Muscle of arm (tissue), 14 donors: ENCODE measurements around the gene MRRF. TPM values are rescaled to one million over a fixed set of nuclear protein-coding genes. Genes with fewer than 3 reads are reported as not detected.

Experiments used
- DNase-seq: peaks from one replicate; pipeline ENCODE4 v3.0.0-alpha.2; 2013
- long read RNA-seq, 11 donors: transcript quantifications; one replicate each; lab custom pipeline, GENCODE V29; 2026
- polyA plus RNA-seq, 12 donors: library from polyadenylated mRNA; unstranded; fragments of 120-200 nt; gene quantifications; one replicate each; pipeline ENCODE4 v1.2.1, GENCODE V29; 2013; ENCODE audit not compliant: insufficient read length in 12 of 12

The MRRF gene, protein sequence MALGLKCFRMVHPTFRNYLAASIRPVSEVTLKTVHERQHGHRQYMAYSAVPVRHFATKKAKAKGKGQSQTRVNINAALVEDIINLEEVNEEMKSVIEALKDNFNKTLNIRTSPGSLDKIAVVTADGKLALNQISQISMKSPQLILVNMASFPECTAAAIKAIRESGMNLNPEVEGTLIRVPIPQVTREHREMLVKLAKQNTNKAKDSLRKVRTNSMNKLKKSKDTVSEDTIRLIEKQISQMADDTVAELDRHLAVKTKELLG
- 10 to 100 TPM in 11 of 12 donors, not detected in 1; 22.2 to 40.0 (median 29.2) TPM for polyA plus RNA-seq
- long read RNA-seq, donor 1, full-length matches to known transcripts = 10 of 15 reads
- long read RNA-seq, donor 1, partial matches to known transcripts = 5 of 15 reads
- long read RNA-seq, donor 1, other reads (novel, unspliced or antisense) = 0 of 15 reads
- long read RNA-seq, donor 2, full-length matches to known transcripts = 9 of 48 reads
- long read RNA-seq, donor 2, partial matches to known transcripts = 39 of 48 reads
- long read RNA-seq, donor 2, other reads (novel, unspliced or antisense) = 0 of 48 reads
- long read RNA-seq, donor 3, full-length matches to known transcripts = 1 of 1 reads
- long read RNA-seq, donor 3, partial matches to known transcripts = 0 of 1 reads
- long read RNA-seq, donor 3, other reads (novel, unspliced or antisense) = 0 of 1 reads
- long read RNA-seq, donor 4 = 0 reads
- long read RNA-seq, donor 5 = 0 reads
- long read RNA-seq, donor 6, full-length matches to known transcripts = 1 of 1 reads
- long read RNA-seq, donor 6, partial matches to known transcripts = 0 of 1 reads
- long read RNA-seq, donor 6, other reads (novel, unspliced or antisense) = 0 of 1 reads
- long read RNA-seq, donor 7, full-length matches to known transcripts = 4 of 4 reads
- long read RNA-seq, donor 7, partial matches to known transcripts = 0 of 4 reads
- long read RNA-seq, donor 7, other reads (novel, unspliced or antisense) = 0 of 4 reads
- long read RNA-seq, donor 8, full-length matches to known transcripts = 6 of 6 reads
- long read RNA-seq, donor 8, partial matches to known transcripts = 0 of 6 reads
- long read RNA-seq, donor 8, other reads (novel, unspliced or antisense) = 0 of 6 reads
- long read RNA-seq, donor 9, full-length matches to known transcripts = 6 of 6 reads
- long read RNA-seq, donor 9, partial matches to known transcripts = 0 of 6 reads
- long read RNA-seq, donor 9, other reads (novel, unspliced or antisense) = 0 of 6 reads
- long read RNA-seq, donor 10, full-length matches to known transcripts = 6 of 6 reads
- long read RNA-seq, donor 10, partial matches to known transcripts = 0 of 6 reads
- long read RNA-seq, donor 10, other reads (novel, unspliced or antisense) = 0 of 6 reads
- long read RNA-seq, donor 11, full-length matches to known transcripts = 14 of 14 reads
- long read RNA-seq, donor 11, partial matches to known transcripts = 0 of 14 reads
- long read RNA-seq, donor 11, other reads (novel, unspliced or antisense) = 0 of 14 reads

DNA sequence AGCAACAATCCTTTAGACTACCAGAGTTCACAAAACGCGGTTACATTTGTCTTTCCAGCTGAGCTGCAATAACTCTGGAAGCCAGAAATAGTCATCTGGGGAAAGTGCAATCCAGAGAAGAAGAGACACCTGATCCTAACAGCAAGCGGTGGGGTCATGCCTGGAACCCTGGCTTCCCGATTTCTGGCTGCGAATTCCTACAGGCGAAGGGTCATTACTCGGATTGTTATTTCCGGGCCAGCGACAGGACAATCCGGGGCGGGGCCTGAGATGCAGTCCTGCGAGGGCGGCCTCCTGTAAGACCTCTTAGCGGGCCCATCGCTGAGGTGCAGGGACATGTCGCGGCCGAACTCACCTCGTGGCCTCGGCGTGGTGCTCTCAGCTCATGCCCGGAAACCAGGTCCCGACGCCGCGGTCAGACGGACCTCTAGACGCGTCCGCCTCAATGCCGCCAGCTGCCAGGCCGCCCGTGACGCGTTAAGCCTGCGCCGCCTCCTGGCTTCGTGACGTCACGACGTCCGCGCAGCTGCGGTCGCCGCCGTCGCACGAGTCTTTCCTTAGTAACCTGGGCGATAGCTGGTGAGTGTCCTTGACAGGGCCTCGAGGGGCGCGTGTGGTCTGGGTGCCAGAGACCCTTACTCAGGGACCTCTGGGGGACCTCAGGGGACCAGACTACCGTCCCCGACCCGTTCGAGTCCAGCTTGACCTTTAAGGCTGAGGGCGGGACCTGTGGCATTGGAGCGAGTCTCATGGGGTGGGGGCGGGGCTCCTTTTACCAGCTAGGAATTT is at the start of gene MRRF, which contains the start of gene RBM18:
MRRF (plus strand) TSS at position 523 of the 789 bp plus-strand sequence. CDS start 6,010 bp downstream, outside the sequence.
RBM18 (minus strand) TSS at position 481 of the 789 bp plus-strand sequence. CDS start 3,348 bp downstream, outside the sequence.
- DNase-seq = peak; percentile 96

DNA sequence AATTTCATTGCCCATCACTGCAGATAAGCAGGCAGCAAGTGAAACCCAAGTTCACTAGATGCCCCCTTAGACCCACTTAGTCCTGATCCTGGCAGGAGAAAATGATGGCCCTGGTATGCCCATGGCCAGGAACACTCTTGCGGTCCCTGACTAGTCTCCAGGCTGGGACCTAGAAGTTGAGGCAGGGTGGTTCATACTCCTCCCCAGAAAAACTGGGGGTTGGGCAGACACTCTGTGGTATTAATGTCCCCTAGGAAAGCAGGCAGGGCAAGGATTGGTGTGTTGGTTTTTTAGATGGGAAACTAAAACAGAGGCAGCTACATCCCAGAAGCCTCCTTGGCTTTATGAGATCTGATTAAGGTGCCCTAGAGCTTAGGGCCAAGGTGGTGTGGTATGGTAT is 49.0 kb upstream of the MRRF start:
- DNase-seq = no peak

DNA sequence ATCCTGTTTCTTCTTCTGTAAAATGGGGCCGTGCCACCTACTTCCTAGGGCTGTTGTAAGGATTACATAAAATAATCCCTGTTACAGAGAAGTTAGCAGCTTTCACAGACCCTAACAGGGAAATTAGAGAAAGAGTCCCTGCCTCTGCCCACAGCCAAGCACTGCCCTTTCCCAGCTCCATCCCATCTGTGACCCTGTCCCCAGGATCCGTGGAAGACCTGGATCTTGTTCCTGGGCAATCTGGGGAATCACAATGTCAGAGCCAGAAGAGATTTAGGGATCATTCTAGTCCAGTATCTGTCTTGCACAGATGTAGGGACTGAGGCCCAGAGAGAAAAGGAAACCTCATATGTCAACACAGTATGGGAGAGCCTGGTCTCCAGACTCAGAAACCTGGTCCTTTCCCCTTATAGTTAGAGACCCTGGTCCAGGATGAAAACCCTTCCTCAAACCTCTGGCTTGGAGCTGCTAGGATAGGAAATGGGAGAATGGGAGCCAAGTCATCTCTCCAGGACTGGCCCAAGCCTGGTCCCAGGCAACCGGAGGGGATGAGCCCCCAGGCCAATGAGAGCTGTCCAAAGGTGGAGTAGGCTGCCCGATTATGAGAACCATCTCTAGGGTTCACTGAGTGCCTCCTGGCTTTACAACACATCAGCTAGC is 48.4 kb upstream of the MRRF start:
- DNase-seq = no peak

DNA sequence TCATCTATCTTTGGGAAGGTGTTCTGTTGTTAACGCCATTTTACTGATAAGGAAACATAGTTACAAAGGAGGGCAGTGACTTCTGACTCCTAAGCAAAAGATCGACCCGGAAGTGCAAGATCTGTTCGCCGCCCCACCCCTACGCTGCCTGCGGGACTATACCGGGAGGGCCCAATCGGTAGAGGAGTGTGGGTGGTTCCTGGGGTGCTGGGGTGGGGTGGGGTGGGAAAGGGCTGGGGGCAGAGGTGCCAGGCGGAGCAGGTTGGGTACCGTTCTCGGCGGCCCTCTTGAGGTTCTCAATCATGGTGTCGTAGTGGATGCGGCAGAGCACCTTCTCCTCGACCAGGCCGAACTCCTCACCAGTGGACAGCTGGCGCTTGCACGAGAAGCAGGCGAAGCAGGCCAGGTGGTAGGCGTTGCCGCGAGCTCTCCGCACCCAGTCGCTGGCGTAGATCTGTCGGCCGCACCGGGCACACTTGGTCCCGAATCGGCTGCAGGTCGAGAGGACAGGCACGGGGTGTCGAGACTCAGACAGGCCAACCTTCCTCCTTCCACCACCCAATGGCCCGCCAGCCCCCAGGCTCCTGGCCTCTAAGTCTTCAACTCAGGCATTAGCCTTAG is 47.8 kb upstream of the MRRF start:
- no peak for DNase-seq

DNA sequence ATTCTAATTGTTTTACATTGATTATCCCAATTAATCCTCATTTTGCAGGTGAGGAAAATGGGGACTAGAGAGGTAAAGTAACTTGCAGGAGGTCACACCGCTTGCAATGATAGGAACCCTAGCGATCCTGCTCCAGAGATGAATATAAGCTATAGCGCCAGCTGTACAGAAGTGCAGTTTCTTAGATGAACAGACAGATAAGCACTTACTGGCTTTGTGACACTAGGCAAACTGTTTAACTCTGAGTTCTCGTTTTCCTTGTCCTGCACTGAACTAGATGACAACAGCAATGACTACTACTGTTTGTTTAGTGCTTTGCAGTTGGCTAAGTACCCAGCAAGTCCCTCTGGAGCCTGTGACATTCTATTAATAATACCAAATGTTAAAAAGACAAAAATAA is 47.0 kb upstream of the MRRF start:
- DNase-seq = no peak

DNA sequence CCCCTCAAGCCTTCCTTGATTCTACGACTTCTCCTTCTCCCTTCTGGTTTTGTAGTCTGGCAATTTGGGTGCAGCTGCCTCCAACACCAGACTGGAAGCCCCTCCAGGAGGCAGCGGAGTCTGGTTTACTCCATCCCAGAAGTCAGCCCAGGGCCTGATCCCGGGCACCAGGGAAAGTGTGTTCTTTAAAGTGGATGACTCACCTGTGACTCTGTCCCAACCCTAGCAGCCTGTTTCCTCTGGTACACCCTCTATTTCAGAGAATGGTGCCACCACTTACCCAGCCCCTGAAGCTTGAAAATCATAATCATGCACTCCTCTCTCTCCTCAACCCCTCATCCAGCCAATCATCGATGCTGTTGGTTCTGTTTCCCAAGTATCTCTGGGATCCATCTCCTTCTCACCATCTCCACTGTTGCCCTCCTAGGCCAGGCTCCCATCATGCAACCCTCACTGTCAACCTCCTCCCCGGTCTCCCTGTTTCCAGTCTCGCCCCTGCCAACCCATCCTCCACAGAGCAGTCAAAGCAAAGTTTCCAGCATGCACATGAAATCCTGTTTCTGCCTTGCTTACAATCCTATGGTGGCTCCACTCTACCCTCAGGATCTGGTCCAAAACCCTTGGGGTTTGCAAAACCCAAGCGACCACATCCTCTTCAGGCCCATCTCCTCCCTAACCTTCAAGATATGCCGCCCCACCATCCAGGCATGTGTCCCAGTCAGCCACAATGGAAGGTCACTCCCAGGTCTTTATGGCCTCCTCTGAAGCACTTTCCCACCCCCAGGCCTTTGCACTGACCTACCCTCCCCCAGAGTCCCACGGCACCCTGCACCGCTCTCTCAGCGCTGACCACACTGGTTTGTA is 46.4 kb upstream of the MRRF start:
- DNase-seq = no peak

DNA sequence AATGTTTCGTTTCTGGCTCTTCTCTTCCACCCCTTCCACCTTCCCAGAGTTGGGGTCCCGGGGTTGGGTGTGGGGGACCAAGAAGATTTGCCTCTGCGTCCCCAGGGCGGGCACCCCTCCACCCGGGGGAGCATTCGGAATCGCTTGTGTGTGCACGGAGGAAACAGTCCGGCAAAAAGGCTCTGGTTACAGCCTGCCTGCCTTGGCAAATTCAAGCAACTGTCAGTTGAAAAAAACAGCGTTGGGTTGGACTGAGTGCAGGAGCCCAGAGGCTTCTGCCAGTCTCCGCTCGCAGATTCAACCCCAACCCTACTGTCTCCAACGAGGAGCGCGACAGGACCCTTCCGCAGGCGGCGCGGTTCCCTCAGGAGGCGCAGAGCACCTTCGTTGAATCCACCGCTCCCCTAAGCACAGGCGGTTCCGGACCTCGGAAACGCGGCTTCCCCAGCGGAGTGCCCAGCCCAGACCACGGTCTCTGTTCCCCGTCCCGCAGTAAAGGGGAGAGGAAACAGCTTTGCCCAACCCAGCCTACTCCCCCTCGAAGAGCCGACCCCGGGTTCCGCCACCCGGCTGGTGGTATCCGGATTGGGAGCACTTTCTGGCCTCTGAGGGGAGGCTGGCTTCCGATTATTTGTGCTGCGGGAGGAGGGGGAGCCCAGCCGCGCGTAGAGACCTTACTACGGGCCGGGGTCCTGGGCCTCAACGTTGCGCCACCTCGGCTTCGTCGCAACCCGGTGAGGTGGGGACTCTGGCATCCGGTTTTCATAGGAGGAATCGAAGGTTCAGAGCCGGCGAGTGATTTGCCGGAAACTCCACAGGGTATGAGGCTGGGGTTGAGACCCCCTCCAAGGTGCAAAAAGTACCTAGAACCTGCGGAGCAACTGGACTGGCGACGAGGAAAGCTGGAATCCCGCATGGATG is 45.5 kb upstream of the MRRF start:
- no peak for DNase-seq

DNA sequence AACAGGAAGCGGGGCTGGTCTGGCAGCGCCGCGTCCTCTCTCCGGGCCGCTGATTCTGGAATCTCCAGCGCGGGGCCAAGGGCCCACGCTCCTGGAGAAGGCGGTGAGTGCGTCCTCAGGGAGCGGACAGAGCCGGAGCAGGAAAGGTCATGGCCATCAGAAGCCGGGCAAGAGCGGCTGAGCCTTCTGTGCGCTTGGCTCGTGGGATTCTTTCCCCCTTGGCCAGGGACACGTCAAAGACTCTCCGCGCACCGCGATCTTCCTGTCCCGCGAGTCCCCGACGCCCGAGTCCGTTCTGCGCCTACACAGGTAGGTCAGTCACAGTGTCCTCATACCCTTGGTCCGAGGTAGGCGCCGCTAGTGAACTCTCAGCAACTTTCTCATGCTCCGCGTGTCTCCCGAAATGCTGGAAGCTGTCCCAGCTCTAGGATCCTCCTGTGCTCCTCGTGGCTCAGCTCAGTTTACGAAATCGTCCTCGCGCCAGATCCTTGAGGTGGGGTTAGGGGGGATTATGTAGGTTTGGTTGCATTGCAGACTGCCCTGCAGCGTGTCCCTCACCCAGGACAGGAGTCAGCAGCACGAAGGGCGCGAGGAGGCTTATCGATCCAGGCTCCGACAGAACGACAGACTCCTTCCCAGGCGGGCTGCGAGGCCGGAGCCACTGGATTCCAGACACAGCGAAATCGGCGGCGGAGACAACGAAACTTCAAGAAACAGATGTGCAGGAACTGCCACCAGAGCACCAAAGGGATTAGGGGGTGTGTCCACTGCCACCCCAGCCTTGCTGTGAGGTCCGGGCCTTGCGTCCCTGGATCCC is 44.6 kb upstream of the MRRF start:
- DNase-seq = no peak

DNA sequence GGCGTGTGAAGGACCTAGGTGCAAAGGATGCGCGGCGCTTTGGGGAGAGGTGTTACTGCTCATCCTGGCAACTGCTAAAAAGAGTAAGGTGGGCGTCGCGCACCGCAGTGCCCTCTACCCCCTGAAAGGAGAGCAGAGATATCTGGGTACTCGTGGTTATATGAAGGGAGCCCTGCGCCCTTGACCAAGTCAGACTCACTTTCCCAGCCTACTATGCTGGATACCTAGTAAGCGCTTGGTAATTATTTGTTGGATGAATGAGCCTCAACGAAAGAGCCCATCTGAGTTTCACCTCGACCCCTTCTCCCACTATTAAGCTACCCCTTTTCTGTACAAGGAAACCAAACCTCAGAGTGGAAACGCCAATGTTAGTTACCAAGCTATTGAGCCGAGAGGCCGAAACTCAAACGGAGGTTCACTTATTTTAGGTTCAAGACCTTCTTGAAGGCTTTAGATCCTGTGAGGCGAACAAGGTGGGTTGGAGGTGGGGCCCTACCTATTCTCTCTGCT is 44.0 kb upstream of the MRRF start:
- DNase-seq = no peak

DNA sequence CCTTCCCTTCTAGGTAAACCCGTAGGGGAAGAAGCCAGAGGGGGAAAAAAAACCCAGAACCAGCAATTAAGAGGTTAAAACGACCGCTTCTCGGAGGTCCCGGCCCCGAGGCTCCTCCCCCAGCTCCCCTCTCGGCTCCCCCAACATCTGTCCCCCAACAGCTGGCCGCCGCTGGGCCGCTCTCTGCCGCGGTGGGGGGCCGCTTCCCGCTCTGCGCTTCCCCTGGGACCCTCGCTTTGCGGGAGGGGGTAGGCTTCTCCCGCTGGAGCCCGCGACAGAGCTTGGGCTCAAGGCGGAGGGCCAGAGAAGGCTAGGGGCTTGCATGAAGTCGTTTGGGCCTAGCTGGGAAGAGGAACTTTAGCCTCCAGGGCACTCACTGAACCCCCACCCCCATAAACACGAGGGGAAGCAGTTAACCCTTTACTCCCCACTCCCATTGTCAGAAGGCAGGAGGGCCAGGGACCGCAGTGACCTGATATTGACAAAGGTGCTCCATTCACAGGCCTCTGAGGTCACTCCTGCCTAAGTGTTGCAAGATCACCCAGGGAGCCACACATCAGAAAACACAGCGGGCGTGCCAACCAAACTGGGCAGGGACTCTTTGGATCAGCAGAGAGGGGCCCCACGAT is 43.4 kb upstream of the MRRF start:
- DNase-seq = no peak

DNA sequence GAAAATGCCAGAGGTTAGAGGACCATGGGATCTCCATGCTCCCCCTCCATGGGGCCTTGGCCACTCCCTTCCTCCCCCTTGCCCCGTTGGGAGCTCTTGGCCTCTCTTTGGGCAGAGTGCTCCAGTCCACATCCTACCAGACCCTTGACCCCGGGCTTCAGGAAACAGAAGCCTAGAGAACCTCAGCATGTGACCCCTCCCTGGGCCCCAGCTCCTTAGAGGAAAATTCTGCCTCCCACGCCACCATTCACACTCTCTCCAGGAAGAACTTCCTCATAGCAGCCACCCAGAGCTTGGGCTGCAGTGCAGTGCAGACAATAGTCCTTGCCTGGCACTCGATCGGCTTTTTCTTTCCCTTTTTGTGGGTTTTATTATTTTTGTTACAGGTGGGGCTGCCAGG is 41.9 kb upstream of the MRRF start:
- no peak for DNase-seq

DNA sequence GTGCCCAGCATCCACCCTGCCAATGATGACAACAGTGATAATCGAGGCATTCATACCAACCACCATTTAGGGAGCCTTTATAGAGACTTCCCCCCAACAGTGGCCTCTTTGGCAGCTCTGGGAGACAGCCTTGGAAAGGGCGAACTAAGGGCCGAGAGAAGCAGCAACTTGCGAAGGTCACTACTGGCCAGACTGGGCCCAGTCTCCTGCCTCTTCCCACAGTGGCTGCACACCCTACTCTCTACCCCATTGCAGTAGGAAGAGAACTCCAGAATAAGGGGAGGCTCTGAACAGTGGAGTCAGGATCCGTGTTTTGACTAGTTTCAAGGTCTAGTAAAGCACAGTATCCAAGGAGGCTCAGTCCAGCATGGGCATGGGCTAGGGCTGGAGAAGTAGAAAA is 41.2 kb upstream of the MRRF start:
- no peak for DNase-seq

DNA sequence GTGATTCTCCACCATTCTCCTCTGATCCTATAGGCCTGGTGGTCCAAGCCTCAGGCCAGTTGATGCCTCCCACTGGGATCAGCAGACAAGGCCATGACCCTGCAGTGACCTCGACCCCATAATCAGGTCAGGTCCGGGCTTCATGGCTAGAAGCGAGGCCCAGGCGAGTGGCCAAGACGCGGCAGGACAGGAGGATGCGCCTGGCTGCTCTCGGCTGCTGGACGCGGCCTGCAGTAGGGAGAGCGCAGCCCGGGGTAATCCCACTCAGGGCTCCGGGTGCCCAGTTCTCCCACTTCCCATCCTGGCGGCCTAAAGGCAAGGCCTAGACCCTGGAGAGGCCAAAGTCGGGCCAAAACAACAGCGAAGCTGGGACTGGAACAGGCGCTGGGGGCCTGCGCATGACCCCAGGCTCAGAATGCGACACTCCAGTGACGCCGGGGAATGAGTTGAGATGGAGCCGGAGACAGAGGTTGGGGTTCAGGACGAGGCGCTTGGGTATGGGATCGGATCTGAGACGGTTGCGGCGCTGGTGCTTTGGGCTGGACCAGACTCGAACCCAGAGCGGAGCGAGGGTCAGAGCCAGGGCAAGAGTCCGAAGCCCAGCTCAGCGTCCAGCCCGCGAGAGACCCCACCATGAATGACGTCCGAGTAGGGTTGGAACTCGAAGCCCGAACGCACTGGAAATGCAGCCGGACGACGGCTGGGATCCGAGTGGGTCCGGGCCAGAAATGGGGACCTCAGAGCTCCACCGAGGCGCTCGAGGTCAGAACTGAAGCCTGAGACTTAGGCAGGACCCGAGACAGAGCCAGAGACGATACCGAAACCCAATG is 39.2 kb upstream of the MRRF start:
- no peak for DNase-seq

DNA sequence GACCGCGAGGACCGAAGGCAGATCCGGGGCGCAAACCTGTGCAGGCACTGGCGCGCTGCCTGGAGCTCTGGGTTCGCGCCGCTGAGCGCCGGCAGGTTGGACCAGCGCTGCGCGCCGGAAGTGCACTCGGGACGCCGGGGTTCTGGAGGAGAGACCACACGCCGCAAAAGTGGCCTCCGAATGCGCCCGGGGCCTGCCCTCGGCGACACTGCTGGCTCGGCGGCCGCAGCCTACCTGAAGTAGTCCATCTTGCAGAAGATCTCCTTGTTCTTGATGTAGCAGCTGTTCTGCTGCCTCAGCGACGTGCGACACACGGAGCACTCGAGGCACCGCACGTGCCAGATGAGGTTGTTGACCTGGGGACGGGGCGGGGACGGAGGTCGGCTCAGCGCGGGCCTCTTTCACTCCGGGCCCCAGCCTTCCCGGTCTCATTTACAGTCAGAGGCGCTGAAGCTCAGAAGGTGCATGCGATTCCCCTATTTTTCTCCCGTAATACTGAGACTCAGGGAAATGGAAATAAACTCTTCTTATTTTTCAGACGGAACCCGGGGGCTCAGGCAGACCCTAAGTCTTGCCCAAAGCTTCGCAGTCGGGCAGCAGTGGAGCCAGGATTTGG is 38.4 kb upstream of the MRRF start:
- DNase-seq = no peak
